DND-41 (cell line): ENCODE data around the gene FGFBP1.

ENCODE experiments used
- ATAC-seq: fragments of 200-7000 bp; cut with Tn5 transposase; 3 replicates; pipeline ENCODE4 v1.9.1; 2021; ENCODE audit warnings: low read depth; ENCODE audit not compliant: insufficient read depth
- DNase-seq: peaks from one replicate; pipeline ENCODE4 v3.0.0-alpha.2; 2020
- H2AFZ ChIP-seq: 2 replicates; pipeline ENCODE4 v1.6.0; 2012; ENCODE audit warnings: low read depth, low read length
- H3K27ac ChIP-seq: 2 replicates; pipeline ENCODE4 v1.5.1; 2012; ENCODE audit warnings: low read length, inconsistent platforms
- H3K27me3 ChIP-seq: fragments of 200-600 bp; sonication (generic); 2 replicates; pipeline ENCODE4 v1.6.0; 2012; ENCODE audit warnings: low read length, mild to moderate bottlenecking, inconsistent platforms; ENCODE audit not compliant: insufficient read depth, poor library complexity
- H3K36me3 ChIP-seq: 2 replicates; pipeline ENCODE4 v1.5.1; 2012; ENCODE audit warnings: low read length, inconsistent platforms; ENCODE audit not compliant: insufficient read depth
- H3K4me1 ChIP-seq: 2 replicates; pipeline ENCODE4 v1.5.1; 2012; ENCODE audit warnings: mild to moderate bottlenecking, low read length; ENCODE audit not compliant: insufficient read depth
- H3K4me2 ChIP-seq: 2 replicates; pipeline ENCODE4 v1.6.0; 2012; ENCODE audit warnings: mild to moderate bottlenecking, moderate library complexity, low read length, inconsistent platforms; ENCODE audit not compliant: insufficient read depth
- H3K4me3 ChIP-seq, 2 experiments: fragments of 200-600 bp in 1 of 2; shearing (Covaris generic) in 1 of 2; 2 replicates each; pipeline ENCODE4 v1.5.1; 2012 to 2016; ENCODE audit warnings: inconsistent platforms in 2 of 2, low read length in 2 of 2, mild to moderate bottlenecking in 2 of 2, low read depth in 1 of 2, moderate library complexity in 1 of 2
- H3K79me2 ChIP-seq: 2 replicates; pipeline ENCODE4 v1.6.0; 2012; ENCODE audit warnings: low read length, inconsistent platforms; ENCODE audit not compliant: insufficient read depth
- H3K9ac ChIP-seq: 2 replicates; pipeline ENCODE4 v1.6.0; 2012; ENCODE audit warnings: low read depth, mild to moderate bottlenecking, inconsistent platforms, low read length, moderate library complexity
- H3K9me3 ChIP-seq: 2 replicates; pipeline ENCODE4 v1.5.1; 2012; ENCODE audit warnings: low read length, moderate library complexity, mild to moderate bottlenecking, inconsistent platforms; ENCODE audit not compliant: insufficient read depth, severe bottlenecking
- H4K20me1 ChIP-seq: 2 replicates; pipeline ENCODE4 v1.6.0; 2012; ENCODE audit warnings: low read length; ENCODE audit not compliant: insufficient read depth
- EZH2 ChIP-seq: IDR thresholded peaks from 3 replicates; pipeline ENCODE4 v1.6.1; 2012; ENCODE audit warnings: borderline replicate concordance, low read depth, mild to moderate bottlenecking, moderate library complexity, low read length, inconsistent platforms; ENCODE audit not compliant: severe bottlenecking
- TF ChIP-seq, protein P1 (sequence below): IDR thresholded peaks from 2 replicates; pipeline ENCODE4 v1.5.1; 2012; ENCODE audit warnings: borderline replicate concordance, low read length, moderate library complexity, mild to moderate bottlenecking; ENCODE audit not compliant: poor library complexity, severe bottlenecking; ENCODE audit errors: extremely low read depth

FGFBP1 gene

GRCh38 chr4:15958562-15958961 is 20.0 kb upstream of the FGFBP1 start:
- no peaks in the 10 kb centered on the region for H3K36me3 ChIP-seq
- TF ChIP-seq, protein P1, sequence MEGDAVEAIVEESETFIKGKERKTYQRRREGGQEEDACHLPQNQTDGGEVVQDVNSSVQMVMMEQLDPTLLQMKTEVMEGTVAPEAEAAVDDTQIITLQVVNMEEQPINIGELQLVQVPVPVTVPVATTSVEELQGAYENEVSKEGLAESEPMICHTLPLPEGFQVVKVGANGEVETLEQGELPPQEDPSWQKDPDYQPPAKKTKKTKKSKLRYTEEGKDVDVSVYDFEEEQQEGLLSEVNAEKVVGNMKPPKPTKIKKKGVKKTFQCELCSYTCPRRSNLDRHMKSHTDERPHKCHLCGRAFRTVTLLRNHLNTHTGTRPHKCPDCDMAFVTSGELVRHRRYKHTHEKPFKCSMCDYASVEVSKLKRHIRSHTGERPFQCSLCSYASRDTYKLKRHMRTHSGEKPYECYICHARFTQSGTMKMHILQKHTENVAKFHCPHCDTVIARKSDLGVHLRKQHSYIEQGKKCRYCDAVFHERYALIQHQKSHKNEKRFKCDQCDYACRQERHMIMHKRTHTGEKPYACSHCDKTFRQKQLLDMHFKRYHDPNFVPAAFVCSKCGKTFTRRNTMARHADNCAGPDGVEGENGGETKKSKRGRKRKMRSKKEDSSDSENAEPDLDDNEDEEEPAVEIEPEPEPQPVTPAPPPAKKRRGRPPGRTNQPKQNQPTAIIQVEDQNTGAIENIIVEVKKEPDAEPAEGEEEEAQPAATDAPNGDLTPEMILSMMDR = no peak
- no peak for TF ChIP-seq EZH2
- H3K27me3 ChIP-seq = peaks cover 5% of the 10 kb centered on the region
- H3K79me2 ChIP-seq = no peaks in the 10 kb centered on the region
- peaks cover 4% of the 10 kb centered on the region for H3K9me3 ChIP-seq
- no peaks in the 10 kb centered on the region for H4K20me1 ChIP-seq
- no peak overlapping the region for H3K4me3 ChIP-seq
- no peak overlapping the region for H3K4me2 ChIP-seq
- DNase-seq (no peak), ATAC-seq (no peak)
- no peak overlapping the region for H3K9ac ChIP-seq
- no peak overlapping the region for H2AFZ ChIP-seq
- no peak overlapping the region for H3K27ac ChIP-seq
- no peaks in the 10 kb centered on the region for H3K4me1 ChIP-seq

DNA sequence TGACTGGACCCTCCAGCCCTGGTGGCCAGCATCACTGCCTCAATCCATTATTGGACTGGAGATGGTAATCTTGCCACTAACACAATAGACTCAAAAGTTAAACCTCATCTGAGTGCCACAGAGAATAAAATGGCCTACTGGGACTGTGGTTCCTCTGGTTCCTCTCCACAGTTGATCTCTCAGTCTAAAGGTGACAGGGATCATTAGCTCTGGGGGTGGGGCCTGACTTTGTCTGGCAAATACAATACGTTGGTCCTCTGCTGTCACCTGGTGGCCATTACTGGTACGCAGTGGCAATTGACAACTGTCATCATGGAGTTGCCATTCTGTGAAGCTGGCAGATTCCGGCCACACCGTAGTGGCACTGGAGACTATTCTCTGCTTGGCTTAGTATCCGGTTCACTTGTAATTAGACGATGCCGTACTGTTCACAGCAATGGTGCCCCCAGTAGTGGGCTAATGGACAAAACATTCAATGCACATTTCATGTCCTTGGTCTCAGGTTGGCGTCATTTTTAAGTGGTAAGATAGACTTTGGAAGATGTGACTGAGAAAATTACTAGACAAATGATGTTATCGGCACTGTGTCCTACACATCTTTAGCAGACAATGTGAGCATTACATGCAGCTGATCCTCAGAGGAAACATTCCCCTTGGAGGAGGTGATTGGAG is 17.8 kb upstream of the FGFBP1 start:
- TF ChIP-seq, protein P1 = peak; percentile 94
- no peak for TF ChIP-seq EZH2
- DNase-seq = peak; percentile 78
- no peaks in the 10 kb centered on the region for H3K4me1 ChIP-seq
- H3K9me3 ChIP-seq = peaks cover 4% of the 10 kb centered on the region
- H3K27me3 ChIP-seq = peaks cover 5% of the 10 kb centered on the region
- no peaks in the 10 kb centered on the region for H3K79me2 ChIP-seq
- no peak overlapping the region for H3K27ac ChIP-seq
- no peak overlapping the region for H3K9ac ChIP-seq
- ATAC-seq = peak; percentile 91
- H3K36me3 ChIP-seq = no peaks in the 10 kb centered on the region
- no peak overlapping the region for H3K4me2 ChIP-seq
- no peaks in the 10 kb centered on the region for H4K20me1 ChIP-seq
- H3K4me3 ChIP-seq = no peak overlapping the region
- H2AFZ ChIP-seq = no peak overlapping the region

GRCh38 chr4:15955670-15956069 is 17.1 kb upstream of the FGFBP1 start:
- Histone ChIP-seq H3K27ac (no peak overlapping the region), H3K4me2 (no peak overlapping the region), H3K27me3 (peaks cover 1% of the 10 kb centered on the region), H4K20me1 (no peaks in the 10 kb centered on the region), H3K79me2 (no peaks in the 10 kb centered on the region), H2AFZ (no peak overlapping the region), H3K4me3 (no peak overlapping the region), H3K9ac (no peak overlapping the region), H3K9me3 (peaks cover 4% of the 10 kb centered on the region), H3K36me3 (no peaks in the 10 kb centered on the region), H3K4me1 (no peaks in the 10 kb centered on the region)
- no peak for DNase-seq
- ATAC-seq = no peak
- no peak for TF ChIP-seq EZH2
- TF ChIP-seq, protein P1 = peak; percentile 21
